Mammary epithelial cell (primary cell): Measurements from ENCODE around the gene BROX.

Experiments used
- CTCF ChIP-seq, 2 donors: IDR thresholded peaks in 1 of 2; conservative IDR thresholded peaks in 1 of 2; 2 replicates each; pipeline ENCODE4 v1.5.1; 2011 to 2012; ENCODE audit warnings: inconsistent platforms in 2 of 2, low read length in 2 of 2, mild to moderate bottlenecking in 2 of 2, control low read depth in 1 of 2, low read depth in 1 of 2; ENCODE audit not compliant: insufficient read depth in 1 of 2; ENCODE audit errors: extremely low read depth in 1 of 2
- EZH2 ChIP-seq: IDR thresholded peaks from 2 replicates; pipeline ENCODE4 v1.6.1; 2012; ENCODE audit warnings: low read length, inconsistent platforms, borderline replicate concordance

DNA sequence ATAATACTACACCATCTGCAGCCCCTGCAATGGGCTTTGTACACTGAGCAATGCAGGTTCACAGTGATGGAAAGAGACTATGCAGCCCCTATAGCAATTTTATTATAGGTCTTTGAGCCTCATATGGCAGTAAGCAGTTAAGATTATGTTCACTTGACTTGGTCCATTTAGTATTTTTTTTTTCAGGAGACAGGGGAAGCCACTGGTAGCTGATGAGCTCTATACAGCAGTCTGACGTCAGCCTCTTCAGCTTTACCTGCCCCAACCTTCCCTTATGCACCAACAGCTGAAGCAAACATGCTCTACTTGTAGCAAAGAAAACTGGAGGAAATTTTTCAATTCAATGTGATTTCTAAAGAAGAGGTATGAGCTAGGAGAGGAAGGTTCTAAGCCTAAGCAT, 32.3 kb upstream of the BROX start:
- TF ChIP-seq CTCF (conservative IDR thresholded peaks at IDR 0.05 in 1 of 2, IDR thresholded peaks at IDR 0.05 in 1 of 2; ENCODE audit: extremely low read depth in 1 of 2, insufficient read depth in 1 of 2, low read depth in 1 of 2, low read length in 2 of 2): no peak
- TF ChIP-seq EZH2: no peak
